GM23248 (cell line): ENCODE results near the gene EXD3.

Source experiments
- EZH2 ChIP-seq: fragments of 200-600 bp; sonication (generic); IDR thresholded peaks from 2 replicates; pipeline ENCODE4 v1.6.1; 2018; ENCODE audit warnings: antibody characterized with exemption, mild to moderate bottlenecking; ENCODE audit not compliant: insufficient read depth, poor library complexity, severe bottlenecking
- EZH2phosphoT487 ChIP-seq: fragments of 200-600 bp; sonication (generic); IDR thresholded peaks from 2 replicates; pipeline ENCODE4 v1.6.1; 2018; ENCODE audit warnings: antibody characterized with exemption, moderate library complexity, mild to moderate bottlenecking, low read depth; ENCODE audit not compliant: insufficient read depth

DNA sequence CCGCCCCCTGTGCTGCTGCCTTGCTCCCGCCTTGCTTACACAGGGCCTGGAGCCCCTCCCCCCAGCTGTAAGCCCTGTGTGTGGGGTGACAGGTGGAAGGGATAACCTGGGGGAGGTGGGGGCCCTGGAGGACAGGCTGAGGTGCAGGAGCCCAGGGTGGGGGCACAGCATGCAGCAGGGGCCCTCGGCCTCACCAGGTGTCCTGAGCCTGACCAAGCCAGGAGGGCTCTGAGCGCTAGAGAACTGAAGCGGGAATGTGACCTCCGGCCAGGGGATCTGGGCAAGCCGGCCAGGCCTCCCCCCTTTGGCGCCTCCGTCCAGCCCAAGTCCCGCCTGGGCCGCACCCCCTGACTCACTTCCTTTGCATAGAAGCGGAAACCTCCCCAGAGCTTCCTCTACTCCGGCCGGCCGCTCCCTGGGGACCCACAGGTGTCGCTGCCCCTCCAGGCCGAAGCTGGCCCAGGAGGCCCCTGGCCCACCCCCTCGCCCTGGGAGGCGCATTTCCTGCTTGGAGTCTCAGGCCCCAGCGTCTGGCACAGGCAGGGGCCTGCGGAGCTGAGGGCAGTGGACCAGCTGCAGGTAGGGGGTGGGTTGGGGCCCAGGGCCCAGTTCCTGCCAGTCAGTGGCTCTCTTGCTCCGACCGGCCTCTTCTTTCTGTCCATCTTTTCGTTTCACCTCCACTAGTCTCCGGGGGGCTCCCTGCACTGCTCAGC, 145.5 kb downstream of the EXD3 start, which contains the start of gene TOR4A:
- TF ChIP-seq EZH2phosphoT487 (no peak), EZH2 (no peak)
